GM21390 (cell line): ENCODE data around the gene SSU72.
"Not testable (repeated sequence)": the region's sequence is repeated elsewhere in the genome, so short reads cannot be mapped to it uniquely, and the experiment has no call there.

Experiments
- ATAC-seq: cut with Tn5 transposase; IDR thresholded peaks from one replicate; pipeline ENCODE4 v1.9.1; 2021; ENCODE audit not compliant: unreplicated experiment

The SSU72 gene

DNA sequence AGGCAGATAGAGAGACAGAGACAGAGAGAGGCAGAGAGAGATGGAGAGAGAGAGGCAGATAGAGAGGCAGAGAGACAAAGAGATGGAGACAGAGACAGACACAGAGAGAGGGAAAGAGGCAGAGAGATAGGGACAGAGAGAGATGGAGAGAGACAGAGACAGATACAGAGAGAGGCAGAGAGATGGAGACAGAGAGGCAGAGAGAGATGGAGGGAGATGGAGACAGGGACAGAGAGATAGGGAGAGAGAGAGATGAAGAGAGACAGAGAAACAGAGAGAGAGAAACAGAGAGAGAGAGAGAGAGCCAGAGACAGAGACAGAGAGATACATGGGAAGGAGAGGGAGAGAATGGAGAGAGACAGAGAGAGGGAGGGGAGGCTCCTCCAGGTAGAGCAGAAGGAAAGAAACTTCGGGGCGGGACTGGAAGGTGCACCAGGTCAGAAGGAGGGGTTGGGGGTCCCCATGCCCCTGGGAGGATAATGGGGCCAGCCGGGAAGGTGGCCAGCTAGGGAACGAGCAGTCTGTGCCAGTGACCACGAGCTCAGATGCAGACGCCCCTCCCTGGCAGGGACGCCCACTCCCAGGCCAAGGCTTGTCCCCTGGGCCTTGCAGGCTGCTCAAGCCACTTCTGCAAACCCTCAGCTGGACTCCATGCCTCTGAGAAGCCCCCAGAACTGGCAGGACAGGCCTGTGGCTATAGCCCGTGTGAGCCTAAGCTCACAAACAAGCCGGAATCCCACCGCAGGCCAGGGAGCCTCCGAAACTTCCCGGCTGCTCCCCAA is 22.0 kb upstream of the SSU72 start:
- ATAC-seq = no peak

DNA sequence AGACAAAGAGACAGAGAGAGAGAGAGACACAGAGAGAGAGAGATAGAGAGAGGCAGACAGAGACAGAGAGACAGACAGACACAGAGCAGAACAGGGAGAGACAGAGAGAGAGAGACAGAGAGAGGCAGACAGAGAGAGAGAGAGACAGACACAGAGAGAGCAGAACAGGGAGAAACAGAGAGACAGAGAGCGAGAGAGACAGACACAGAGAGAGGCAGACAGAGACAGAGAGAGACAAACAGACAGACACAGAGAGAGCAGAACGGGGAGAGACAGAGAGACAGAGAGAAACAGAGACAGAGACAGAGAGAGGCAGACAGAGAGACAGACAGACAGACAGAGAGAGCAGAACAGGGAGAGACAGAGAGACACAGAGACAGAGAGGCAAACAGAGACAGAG is 20.7 kb upstream of the SSU72 start:
- not testable (repeated sequence) for ATAC-seq

DNA sequence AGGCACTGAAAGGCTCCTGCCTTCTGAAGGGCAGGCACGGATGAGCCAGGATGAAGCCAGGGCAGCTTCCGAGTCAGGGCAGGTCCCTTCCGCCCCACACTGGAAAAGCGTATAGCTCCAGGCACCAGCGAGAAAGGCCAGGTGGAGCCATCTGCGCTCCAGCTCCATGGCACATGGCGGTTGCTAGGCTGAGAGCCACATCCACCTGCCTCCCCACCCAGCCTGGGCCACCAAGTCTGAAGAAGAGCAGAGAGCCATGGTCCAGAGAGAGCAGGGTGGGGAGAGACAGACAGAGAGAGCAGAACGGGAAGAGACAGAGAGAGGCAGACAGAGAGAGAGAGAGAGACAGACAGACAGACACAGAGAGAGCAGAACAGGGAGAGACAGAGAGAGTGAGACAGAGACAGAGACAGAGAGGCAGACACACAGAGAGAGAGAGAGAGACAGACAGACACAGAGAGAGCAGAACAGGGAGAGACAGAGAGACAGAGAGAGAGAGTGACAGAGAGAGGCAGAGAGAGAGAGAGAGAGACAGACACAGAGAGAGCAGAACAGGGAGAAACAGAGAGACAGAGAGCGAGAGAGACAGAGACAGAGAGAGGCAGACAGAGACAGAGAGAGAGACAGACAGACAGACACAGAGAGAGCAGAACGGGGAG is 20.1 kb upstream of the SSU72 start:
- ATAC-seq = no peak

DNA sequence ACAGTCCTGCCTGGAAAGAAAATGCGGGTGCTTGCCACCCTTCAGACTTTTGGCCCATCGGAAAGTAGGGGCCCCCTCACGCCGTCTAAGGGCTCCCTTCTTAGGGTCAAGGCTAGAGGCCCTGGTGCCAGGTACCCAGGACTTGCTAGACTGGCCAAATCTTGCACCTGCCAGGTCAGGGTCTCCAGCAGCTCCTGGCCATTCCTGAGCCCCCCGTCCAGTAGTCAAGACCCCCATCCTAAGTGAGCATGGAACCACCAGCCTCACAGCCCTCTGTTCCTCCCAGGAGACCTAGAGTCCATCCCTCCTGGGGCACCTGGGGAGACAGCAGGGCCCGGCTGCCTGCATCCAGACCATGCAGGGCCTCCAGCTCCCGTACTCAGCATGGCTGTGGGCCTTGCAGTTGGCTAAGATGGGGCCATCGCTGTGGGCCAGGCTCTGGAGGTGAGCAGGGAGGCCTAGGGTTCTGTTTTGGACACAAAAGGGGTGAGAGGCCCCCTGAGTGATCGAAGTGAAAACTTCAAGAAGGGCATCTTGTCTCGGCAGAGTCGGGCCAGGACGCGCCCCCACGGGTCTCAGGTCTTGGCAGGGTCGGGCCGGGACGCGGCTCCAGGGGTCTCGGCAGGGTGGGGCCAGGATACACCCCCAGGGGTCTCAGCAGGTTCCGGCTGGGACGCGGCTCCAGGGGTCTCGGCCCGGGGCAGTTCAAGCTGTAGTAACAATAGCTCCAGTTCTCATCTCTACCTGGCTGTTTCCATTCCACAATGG is 19.4 kb upstream of the SSU72 start:
- ATAC-seq = no peak

DNA sequence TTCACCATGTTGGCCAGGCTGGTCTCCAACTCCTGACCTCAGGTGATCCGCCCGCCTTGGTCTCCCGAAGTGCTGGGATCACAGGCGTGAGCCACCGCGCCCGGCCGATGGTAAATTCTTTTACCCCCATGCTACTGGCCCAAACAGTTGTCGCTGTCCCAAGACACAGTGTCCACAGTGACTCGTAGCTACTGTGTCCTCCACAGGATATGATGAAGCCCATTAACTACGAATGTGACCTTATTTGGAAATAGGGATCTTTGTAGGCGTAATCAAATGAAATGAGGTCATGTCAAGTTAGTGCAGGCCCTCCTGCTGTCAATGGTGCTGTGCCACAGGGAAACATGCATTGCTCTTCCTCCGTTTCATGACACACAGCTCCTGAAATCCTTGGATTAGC is 16.8 kb upstream of the SSU72 start:
- no peak for ATAC-seq

DNA sequence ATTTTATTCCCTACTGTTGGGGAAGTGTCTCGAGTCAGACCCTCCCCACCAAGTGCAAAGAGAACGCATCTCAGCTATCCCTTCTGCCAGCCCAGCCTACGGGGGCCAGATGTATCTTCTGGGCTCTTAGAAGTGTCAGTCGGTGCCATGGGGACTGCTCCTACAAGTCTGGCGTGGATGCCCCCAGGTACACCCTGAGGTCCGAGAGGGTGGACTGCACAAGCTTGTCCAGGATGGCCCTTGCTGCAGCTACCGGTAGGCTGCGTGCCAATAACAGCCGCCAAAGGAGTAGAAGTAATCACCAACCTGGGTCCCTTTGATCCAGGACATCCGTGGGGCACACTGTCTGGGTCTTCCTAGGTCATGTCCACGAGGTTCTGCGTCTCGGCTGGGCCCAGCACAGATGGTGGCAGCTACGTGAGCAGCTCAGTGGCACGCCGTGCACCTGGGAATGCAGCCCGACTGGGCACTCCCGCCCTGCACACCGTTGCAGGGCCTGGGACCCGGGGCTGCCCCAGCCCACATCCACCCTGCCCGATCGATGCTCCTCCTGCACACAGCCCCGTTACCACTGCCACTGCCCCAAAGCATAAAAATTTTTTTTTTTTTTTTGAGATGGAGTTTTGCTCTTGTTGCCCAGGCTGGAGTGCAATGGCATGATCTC is 8.8 kb upstream of the SSU72 start:
- no peak for ATAC-seq

DNA sequence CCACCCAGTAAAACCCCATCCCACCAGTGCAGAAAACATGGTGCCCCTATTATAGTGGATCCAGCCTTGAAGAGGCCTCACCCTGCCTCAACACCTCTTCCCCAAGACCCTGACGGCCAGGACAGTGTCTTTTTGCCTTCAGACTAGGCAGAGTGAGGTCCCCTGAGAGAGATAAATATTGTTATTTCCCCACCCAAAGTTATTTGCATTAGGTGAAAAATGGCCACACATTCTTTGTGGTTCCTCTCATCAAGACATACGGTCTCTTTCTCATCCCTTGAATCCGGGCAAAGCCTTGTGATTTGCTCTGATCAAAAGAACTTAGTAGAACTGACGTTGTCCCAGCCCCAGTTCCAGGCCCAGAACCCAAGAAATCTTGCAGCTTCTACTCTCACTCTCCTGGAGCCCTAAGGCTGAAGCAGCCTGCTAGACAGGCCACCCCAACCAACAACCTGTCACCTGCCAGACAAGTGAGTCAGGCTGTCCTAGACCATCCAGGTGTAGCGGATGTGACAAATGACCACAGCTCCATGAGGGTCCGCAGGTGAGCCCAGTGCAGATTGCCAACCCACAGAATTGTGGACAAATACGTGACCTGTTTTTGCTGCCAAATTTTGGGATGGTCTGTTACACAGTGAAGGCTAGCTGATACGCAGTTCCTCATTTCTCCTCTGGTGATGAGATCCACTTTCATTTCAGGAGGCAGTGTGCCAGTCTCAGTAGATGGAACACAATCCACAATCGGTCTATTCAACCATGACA is 8.1 kb upstream of the SSU72 start:
- no peak for ATAC-seq

DNA sequence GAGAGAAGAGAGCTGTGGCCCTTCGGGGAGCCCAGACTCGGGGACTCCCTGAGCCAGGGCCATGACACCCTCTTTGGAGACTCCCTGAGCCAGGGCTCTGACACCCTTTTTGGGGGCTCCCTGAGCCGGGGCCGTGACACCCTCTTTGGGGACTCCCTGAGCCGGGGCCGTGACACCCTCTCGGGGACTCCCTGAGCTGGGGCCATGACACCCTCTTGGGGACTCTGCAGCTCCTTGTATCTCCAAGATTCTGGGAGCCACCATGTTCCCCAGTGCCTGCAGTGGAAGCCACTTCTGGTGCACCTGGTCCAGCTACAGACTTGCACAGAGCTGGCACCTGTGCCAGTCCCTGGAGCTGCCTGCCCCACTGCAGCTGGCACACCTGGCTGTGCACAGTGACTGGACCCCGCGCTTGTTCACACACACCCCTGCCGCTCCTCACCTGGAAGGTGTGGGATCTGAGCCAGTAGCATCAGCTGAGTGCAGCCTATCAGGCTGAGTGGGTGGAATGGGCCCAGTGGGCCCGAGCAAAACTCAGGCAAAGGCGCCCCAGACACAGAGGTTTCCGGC is 3.8 kb upstream of the SSU72 start:
- no peak for ATAC-seq

DNA sequence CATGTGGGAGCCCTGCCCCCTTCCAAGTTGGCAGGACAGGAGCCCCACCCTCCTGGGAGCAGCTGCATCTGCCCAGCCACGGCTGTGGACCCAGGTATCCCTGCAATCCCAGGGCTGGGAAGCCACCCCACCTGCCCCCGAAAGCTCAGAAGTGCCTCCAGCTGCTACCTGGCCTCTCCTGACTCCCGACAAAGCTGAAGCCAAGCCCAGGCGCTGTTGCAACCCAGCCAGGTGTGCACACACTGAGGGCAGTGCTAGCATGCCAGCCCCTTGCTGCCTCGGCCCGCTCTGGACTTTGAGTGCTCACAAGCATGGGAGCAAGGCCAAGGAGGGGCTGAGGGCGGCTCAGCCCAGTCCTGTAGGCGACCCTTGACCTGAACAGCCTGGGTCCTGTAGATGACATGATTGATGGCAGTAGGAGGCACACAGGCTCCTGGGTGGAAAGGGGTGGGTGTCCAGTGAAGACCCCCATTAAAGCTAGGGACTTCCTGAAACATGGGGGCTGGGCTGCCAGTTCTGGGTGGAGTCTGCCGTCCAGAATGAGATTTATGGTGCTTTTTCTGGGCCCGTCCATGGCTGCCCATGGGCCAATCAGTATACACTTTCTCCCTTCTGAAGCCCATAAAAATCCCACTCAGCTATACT is 2.8 kb upstream of the SSU72 start:
- no peak for ATAC-seq

DNA sequence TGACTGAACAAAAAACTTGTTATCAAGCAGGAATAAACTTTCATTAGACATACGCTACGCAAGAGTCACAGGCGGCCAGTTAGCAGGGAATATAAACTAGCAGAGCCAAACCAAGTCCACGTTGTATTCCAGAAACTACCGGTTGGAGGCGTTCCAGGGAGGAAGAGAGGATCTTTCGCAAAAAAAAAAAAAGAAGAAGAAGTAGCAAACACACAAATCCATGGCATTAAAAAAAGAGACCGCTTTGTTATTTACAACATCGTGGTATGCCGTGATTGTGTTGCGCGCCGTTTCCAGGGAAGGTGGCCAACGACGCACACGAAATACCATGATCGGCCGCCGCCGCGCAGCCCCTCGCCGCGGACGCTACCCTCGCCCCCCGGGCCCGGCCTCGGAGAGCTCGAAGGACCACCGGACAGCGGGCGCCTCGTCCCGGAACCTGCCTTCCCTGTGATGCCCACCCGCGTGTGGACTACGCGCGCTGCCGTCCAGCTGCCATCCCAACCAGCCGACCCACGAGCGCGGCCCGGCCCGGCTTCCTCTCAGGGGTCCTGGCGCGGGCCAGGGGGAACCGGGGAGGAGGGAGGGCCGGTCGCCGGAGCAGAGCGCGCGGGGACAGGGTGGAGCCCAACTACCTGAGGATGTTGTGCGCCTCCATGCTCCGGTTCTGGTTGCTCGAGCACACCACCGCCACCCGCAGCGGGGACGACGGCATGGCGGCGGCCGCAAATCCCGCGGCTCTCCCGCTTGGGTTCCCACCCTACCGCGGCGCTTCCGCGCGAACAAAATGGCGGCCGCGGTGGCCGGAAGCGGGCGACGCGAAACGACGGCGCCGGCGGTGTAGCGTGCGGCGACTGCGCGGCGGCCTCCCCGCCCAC is 581 bp downstream of the SSU72 start:
- ATAC-seq = peak; percentile 61

DNA sequence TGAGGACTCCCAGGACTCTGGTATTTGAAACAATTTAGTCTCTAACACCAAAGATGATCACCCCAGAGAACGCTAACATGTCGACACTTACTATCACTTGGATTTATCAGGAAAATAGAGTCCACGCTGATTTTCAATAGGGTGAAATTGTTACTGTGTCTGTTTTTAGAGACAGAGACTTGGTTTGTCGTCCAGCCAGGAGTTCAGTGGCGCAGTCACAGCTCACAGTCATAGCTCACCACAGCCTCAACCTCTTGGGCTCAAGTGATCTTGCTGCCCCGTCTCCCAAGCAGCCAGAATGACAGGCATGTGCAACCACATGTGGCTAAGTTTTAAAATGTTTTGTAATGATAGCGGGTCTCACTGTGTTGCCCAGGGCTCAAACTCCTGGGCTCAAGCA is 5.3 kb downstream of the SSU72 start:
- ATAC-seq = no peak

DNA sequence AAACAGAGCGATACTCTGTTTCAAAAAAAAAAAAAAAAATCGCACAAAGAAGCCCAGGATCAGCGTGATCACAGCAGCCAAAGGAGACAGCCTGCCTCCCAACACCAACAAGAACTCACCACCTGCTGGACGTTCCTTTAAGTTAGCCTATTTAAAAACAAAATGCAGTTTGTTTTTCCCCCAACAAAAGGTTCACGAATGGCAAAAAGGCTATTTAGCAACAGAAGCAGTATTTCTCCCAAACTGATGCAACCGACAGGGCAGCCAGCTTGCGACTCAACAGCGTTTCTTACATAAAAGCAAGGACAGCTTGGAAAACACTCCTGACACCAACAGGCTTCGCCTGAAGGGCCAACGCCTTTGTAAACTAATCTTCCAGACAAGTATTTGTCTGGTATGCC is 6.8 kb downstream of the SSU72 start:
- ATAC-seq = no peak

DNA sequence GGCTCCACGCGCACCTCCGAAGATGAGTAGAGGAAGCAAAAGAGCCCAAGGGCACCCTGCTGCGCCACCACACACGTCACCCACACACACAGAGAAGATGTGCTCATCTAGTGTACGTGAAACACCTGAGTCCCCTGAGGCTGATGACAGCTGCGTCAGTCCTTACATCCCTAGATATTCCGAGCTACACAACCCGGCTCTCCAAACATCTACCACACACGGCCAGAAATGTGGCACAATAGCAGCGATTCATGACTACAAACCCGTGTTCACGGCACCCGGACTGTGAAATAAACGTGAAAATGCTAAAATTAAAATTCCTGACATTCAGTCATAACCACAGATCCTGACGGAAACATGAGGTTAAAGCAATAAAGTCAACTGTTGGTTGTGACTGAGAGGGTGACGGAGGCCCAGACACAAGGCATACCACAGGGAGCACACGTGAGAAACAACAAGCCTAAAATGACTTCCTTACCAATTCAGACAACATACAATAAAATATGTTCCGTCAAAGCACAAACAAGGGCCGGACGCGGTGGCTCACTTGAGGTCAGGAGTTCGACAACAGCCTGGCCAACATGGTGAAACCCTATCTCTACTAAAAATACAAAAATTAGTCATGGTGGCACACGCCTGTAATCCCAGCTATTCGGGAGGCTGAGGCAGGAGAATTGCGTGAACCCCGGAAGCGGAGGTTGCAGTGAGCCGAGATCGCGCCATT is 7.3 kb downstream of the SSU72 start:
- ATAC-seq = no peak

DNA sequence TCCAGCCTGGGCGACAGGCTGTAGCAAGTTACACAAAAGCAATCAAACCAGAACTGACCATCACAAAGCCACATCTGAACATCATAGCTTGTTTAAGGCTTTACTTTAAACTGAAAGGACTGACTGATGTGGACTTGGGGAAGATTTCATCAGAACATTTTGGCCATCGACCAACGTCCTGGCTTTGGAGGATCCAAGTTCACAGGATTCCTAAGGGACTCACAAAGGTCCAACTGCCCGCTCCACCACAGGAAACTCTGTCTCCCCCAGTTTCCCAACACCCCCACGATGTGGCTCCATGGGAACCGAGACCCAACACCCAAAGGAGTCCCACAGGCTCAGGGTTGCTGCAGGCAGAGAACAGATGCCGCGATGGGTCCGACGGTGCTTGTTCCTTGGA is 9.3 kb downstream of the SSU72 start:
- no peak for ATAC-seq

DNA sequence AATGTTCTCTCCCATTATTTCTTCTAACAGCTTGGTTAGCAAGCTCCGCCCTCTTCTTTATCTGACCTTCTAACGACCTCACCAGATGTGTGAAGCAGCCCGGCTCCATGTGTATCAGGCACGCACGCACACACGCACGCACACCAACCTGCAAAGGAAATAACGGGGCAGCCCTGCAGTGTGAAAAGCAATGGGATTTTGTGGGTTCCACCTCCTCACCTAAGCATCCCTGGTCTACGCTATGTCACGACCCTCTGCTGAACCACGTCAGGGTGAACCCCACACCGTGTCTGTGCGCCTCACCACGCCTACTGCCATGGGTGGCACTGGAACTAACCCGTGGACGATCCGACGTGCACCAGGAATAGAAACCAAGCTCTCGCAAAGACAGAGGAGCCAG is 10.4 kb downstream of the SSU72 start:
- ATAC-seq = no peak

DNA sequence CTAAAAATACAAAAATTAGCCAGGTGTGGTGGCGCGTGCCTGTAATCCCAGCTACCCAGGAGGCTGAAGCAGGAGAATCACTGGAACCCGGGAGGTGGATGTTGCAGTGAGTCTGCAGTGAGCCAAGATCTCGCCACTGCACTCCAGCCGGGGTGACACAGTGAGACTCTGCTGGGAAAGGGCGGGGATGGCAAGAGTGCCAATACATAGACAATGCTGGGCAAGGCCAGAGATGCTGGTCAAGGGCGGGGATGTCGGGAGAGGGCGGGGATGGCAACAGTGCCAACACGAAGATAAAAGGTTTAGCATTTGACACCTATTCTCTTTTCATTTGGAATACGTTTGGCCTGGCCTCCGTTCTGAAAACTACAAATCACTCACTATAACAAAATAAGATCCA is 11.0 kb downstream of the SSU72 start:
- no peak for ATAC-seq

DNA sequence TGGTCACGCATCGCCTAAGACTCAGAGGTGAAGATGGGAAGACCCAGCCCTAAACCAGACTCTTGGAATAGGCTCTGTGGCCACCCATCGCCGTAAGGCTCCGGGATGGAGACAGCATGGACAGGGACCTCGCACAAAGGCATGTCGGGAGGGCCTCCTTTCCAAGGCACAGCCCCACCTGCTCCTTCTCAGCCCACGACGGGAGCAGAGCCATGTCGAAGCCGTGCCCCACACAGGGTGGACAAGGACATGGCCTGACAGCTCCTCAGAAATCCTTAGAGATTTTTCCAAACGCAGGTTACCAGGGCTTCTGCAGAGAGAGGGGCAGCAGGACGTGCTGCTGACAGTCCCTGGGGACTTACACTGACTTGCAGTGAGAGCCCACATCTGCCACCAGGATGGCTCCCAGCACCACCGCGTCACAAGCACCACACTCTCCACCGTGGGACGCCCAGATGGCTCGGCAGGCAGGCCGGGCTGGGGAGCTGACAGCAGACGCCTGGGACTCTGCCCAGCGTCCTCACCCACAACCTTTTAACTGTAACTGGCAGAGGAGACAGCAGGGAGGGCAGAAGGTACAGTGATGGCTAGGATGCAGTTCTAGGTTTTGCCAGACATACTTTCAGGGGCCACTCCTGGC is 12.0 kb downstream of the SSU72 start:
- no peak for ATAC-seq
